GM12878 (cell line): ENCODE results near the gene PAK3. TPM values are rescaled to one million over a fixed set of nuclear protein-coding genes. Genes with fewer than 3 reads are reported as not detected.

Experiments used
- ATAC-seq: fragments of 200-7000 bp; cut with Tn5 transposase; 3 replicates; pipeline ENCODE4 v1.9.1; 2020; ENCODE audit warnings: mild to moderate bottlenecking, moderate library complexity
- BruUV-seq: library from RNA; stranded (reverse); fragments of 400-500 nt; replicated peaks from 2 replicates; lab custom pipeline; 2021; lab: Mats Ljungman, UMichigan
- CTCF ChIA-PET: fragments of 300-600 bp; sonication (Branson Sonifier 250); formaldehyde crosslinking; extraction: SDS; loops from one replicate; lab custom pipeline; 2021; ENCODE audit warnings: inconsistent platforms; lab: Yijun Ruan, JAX
- POLR2A ChIA-PET: fragments of 350-600 bp; formaldehyde crosslinking; extraction: SDS; loops from one replicate; lab custom pipeline; 2021; ENCODE audit warnings: inconsistent platforms; lab: Charles Lee
- RAD21 ChIA-PET: fragments of 300-600 bp; sonication (Branson Sonifier 250); formaldehyde crosslinking; loops from one replicate; lab custom pipeline; 2023; ENCODE audit warnings: antibody characterized with exemption; ENCODE audit not compliant: unreplicated experiment; lab: Charles Lee
- SMC1A ChIA-PET: fragments of 300-600 bp; sonication (Branson Sonifier 250); formaldehyde crosslinking; loops from one replicate; lab custom pipeline; 2023; ENCODE audit not compliant: unreplicated experiment, uncharacterized antibody; lab: Charles Lee
- DNase-seq: peaks from one replicate; pipeline ENCODE4 v3.0.0-alpha.2; 2011; ENCODE audit warnings: low read depth, low spot score
- FAIRE-seq: peaks from 3 replicates; lab custom pipeline; 2011; peaks lifted over from hg19 to GRCh38; lab: Jason Lieb, UNC
- H2AFZ ChIP-seq: 2 replicates; pipeline ENCODE4 v1.6.0; 2011; ENCODE audit warnings: low read depth, low read length, control low read depth; ENCODE audit not compliant: control insufficient read depth
- H3K27ac ChIP-seq: 2 replicates; pipeline ENCODE4 v1.5.1; 2011; ENCODE audit warnings: control low read depth; ENCODE audit not compliant: control insufficient read depth, insufficient read depth
- H3K27me3 ChIP-seq, 2 experiments: replicated peaks in 1 of 2; 2 replicates each; pipeline versions ENCODE4 v1.6.0 to v1.6.1; 2011; ENCODE audit warnings: low read length in 1 of 2; ENCODE audit not compliant: control insufficient read depth in 2 of 2, insufficient read depth in 2 of 2
- H3K36me3 ChIP-seq, 2 experiments: 2 replicates each; pipeline ENCODE4 v1.5.1; 2011; ENCODE audit warnings: low read length in 1 of 2; ENCODE audit not compliant: control insufficient read depth in 2 of 2, insufficient read depth in 2 of 2
- H3K4me1 ChIP-seq: 2 replicates; pipeline ENCODE4 v1.6.1; 2011; ENCODE audit warnings: mild to moderate bottlenecking, low read length, moderate library complexity, mixed read lengths; ENCODE audit not compliant: control insufficient read depth, insufficient read depth
- H3K4me2 ChIP-seq: 2 replicates; pipeline ENCODE4 v1.6.0; 2011; ENCODE audit warnings: control low read depth; ENCODE audit not compliant: control insufficient read depth, insufficient read depth
- H3K4me3 ChIP-seq: fragments of 200-600 bp; sonication (generic); 2 replicates; pipeline ENCODE4 v1.5.1; 2016
- H3K79me2 ChIP-seq: 2 replicates; pipeline ENCODE4 v1.6.0; 2011; ENCODE audit warnings: low read length; ENCODE audit not compliant: control insufficient read depth, insufficient read depth
- H3K9ac ChIP-seq: 2 replicates; pipeline ENCODE4 v1.8.0; 2011; ENCODE audit warnings: low read length, control low read depth, mixed read lengths; ENCODE audit not compliant: control insufficient read depth, insufficient read depth
- H3K9me3 ChIP-seq: replicated peaks from 3 replicates; pipeline ENCODE4 v1.5.1; 2011; ENCODE audit warnings: mild to moderate bottlenecking, low read length; ENCODE audit not compliant: control insufficient read depth, insufficient read depth
- H4K20me1 ChIP-seq: 2 replicates; pipeline ENCODE4 v1.6.0; 2011; ENCODE audit not compliant: control insufficient read depth, insufficient read depth
- CHD2 ChIP-seq: IDR thresholded peaks from 2 replicates; pipeline ENCODE4 v1.6.1; 2011; ENCODE audit warnings: low read depth, low read length, improper control_type of control experiment, borderline replicate concordance
- KAT2A ChIP-seq: conservative IDR thresholded peaks from 2 replicates; pipeline ENCODE4 v1.6.1; 2011; ENCODE audit warnings: low read depth, low read length; ENCODE audit not compliant: control insufficient read depth
- MTA2 ChIP-seq: fragments of 450-650 bp; IDR thresholded peaks from 2 replicates; pipeline ENCODE4 v1.6.1; 2016; ENCODE audit warnings: low read depth, mild to moderate bottlenecking, moderate library complexity
- NBN ChIP-seq: fragments of 450-650 bp; IDR thresholded peaks from 2 replicates; pipeline ENCODE4 v1.6.1; 2016
- NR2F1 ChIP-seq: fragments of 450-650 bp; conservative IDR thresholded peaks from 2 replicates; pipeline ENCODE4 v1.6.1; 2017; ENCODE audit warnings: mild to moderate bottlenecking
- PKNOX1 ChIP-seq: fragments of 450-650 bp; IDR thresholded peaks from 2 replicates; pipeline ENCODE4 v1.6.1; 2016; ENCODE audit warnings: mild to moderate bottlenecking
- POLR2A ChIP-seq: IDR thresholded peaks from 2 replicates; pipeline ENCODE4 v1.6.1; 2011; ENCODE audit warnings: low read depth, mild to moderate bottlenecking, low read length
- RAD51 ChIP-seq: fragments of 450-650 bp; IDR thresholded peaks from 2 replicates; pipeline ENCODE4 v1.6.1; 2016; ENCODE audit warnings: moderate library complexity, mild to moderate bottlenecking, inconsistent platforms
- RFX5 ChIP-seq: IDR thresholded peaks from 2 replicates; pipeline ENCODE4 v1.6.1; 2011; ENCODE audit warnings: low read depth, low read length, improper control_type of control experiment
- SIN3A ChIP-seq: IDR thresholded peaks from 2 replicates; pipeline ENCODE4 v1.6.1; 2012; ENCODE audit warnings: low read depth, low read length, improper control_type of control experiment
- SPI1 ChIP-seq: IDR thresholded peaks from 2 replicates; pipeline ENCODE4 v1.6.1; 2011; ENCODE audit warnings: low read depth, mild to moderate bottlenecking, low read length, moderate library complexity, borderline replicate concordance; ENCODE audit not compliant: insufficient read depth
- STAT1 ChIP-seq: fragments of 450-650 bp; conservative IDR thresholded peaks from 2 replicates; pipeline ENCODE4 v1.6.1; 2014; ENCODE audit warnings: antibody characterized with exemption, mild to moderate bottlenecking
- USF2 ChIP-seq: IDR thresholded peaks from 2 replicates; pipeline ENCODE4 v1.6.1; 2011; ENCODE audit warnings: low read depth, low read length, improper control_type of control experiment, borderline replicate concordance
- ZBTB4 ChIP-seq: fragments of 450-650 bp; formaldehyde crosslinking; IDR thresholded peaks from 2 replicates; pipeline ENCODE4 v1.4.0; 2022; ENCODE audit warnings: mild to moderate bottlenecking, moderate library complexity
- WGBS: methylation state at CpG from one replicate; pipeline ENCODE4 v1.1.6; 2016; ENCODE audit warnings: low lambda C conversion rate; ENCODE audit not compliant: insufficient replicate concordance, insufficient coverage; ENCODE audit errors: missing lambda C conversion rate; 5-methylcytosine and 5-hydroxymethylcytosine counted together
- in situ Hi-C: fragments of 300-500 bp; cut with MboI; formaldehyde crosslinking; loops from 9 replicates; pipeline ENCODE4 v1.14.3; 2018; ENCODE audit warnings: mixed read lengths
- intact Hi-C: fragments of 100-400 bp; cut with micrococcal nuclease; formaldehyde crosslinking; loops from one replicate; pipeline ENCODE4 v1.14.2; 2022; ENCODE audit not compliant: unreplicated experiment
- polyA plus RNA-seq, 11 experiments: library from polyadenylated mRNA; depleted of rRNA in 4 of 11; unstranded in 6 of 11; stranded (reverse) in 5 of 11; fragments of >200 nt; fragmentation: Nextera tagmentation in 4 of 11; fragmentation: Illumina TruSeq in 1 of 11; extraction: Ambion mirVana in 4 of 11; extraction: Trizol in 1 of 11; gene quantifications; 1 replicate in 1 of 11; 2 replicates in 10 of 11; pipeline versions ENCODE4 v1.2.1 to v1.2.3, GENCODE V29; 2011 to 2016; ENCODE audit warnings: inconsistent platforms in 2 of 11, missing spikeins in 2 of 11, low read depth in 1 of 11
- total RNA-seq, 4 experiments: library from RNA; depleted of rRNA in 3 of 4; stranded (reverse); fragments of >200 nt in 3 of 4; fragmentation: Illumina TruSeq in 1 of 4; extraction: Trizol in 1 of 4; gene quantifications; 2 replicates each; pipeline versions ENCODE4 v1.2.1 to v1.2.3, GENCODE V29; 2013 to 2021

The PAK3 gene
- total and polyA plus RNA-seq, 10 of the 15 experiments (the other 5 are each of a cell fraction or from before 2014, with no cell fraction given): 0.02 to 0.10 (median 0.04) TPM; not detected in 6

- no peak for TF ChIP-seq KAT2A
- no peak for TF ChIP-seq NR2F1
These were observed 74.0 kb downstream of the PAK3 start (continued) for GRCh38 chrX:111170017-111170416.

GRCh38 chrX:111180750-111181240 is 84.8 kb downstream of the PAK3 start:
- Histone ChIP-seq H3K36me3 (no peaks in the 10 kb centered on the region), H3K27ac (no peak overlapping the region), H3K9ac (no peak overlapping the region), H3K9me3 (no peaks in the 10 kb centered on the region), H3K4me2 (no peak overlapping the region), H3K4me1 (no peaks in the 10 kb centered on the region), H2AFZ (no peak overlapping the region), H3K4me3 (no peak overlapping the region), H4K20me1 (no peaks in the 10 kb centered on the region), H3K79me2 (no peaks in the 10 kb centered on the region), H3K27me3 (no peaks in the 10 kb centered on the region; a peak in 1 of 4 replicates)
- RAD21 ChIA-PET: no interaction called here
- intact Hi-C loops (no loop called here), in situ Hi-C loops (no loop called here)
- 65% methylated on average over 2 of the region's 2 CpGs for WGBS
- FAIRE-seq (no peak), DNase-seq (no peak), ATAC-seq (no peak)
- TF ChIP-seq ZBTB4 (CRISPR knock-in tag) (no peak), STAT1 (no peak), USF2 (no peak), MTA2 (no peak), CHD2 (no peak), POLR2A (no peak), PKNOX1 (no peak), RAD51 (no peak), SIN3A (no peak), SPI1 (no peak), NBN (no peak), RFX5 (no peak)
- BruUV-seq: no TSS peak
- SMC1A ChIA-PET: interaction anchor here (1.5 kb wide), 1 partner anchor 18 kb away, joined by 3 read pairs; no protein-coding TSS in a partner anchor
- CTCF ChIA-PET: interaction anchor here (1.7 kb wide), 1 partner anchor 82 kb away, joined by 5 read pairs; no protein-coding TSS in a partner anchor
- POLR2A ChIA-PET: no interaction called here
